Uterus (tissue), 4 donors: Measurements from ENCODE around the gene LRRC2. TPM values are rescaled to one million over a fixed set of nuclear protein-coding genes. Genes with fewer than 3 reads are reported as not detected.

Experiments
- DNase-seq, 2 donors: peaks; one replicate each; pipeline ENCODE4 v3.0.0-alpha.2; 2019 to 2020
- H3K27ac ChIP-seq, 2 donors: fragments of 200-600 bp; sonication (generic); 1 replicate in 1 of 2; 2 replicates in 1 of 2; pipeline ENCODE4 v1.5.1; 2016 to 2018
- H3K27me3 ChIP-seq, 2 donors: fragments of 200-600 bp; sonication (generic); one replicate each; pipeline ENCODE4 v1.5.1; 2018 to 2019; ENCODE audit warnings: control low read depth in 1 of 2
- H3K36me3 ChIP-seq, 2 donors: fragments of 200-600 bp; sonication (generic); one replicate each; pipeline ENCODE4 v1.5.1; 2019; ENCODE audit warnings: control low read depth in 1 of 2
- H3K4me1 ChIP-seq, 2 donors: fragments of 200-600 bp; sonication (generic); one replicate each; pipeline ENCODE4 v1.5.1; 2018 to 2019; ENCODE audit warnings: control low read depth in 1 of 2
- H3K4me3 ChIP-seq, 2 donors: fragments of 200-600 bp; sonication (generic); 1 replicate in 1 of 2; 2 replicates in 1 of 2; pipeline ENCODE4 v1.5.1; 2018 to 2019; ENCODE audit warnings: mild to moderate bottlenecking in 1 of 2
- H3K9me3 ChIP-seq, 2 donors: fragments of 200-600 bp; sonication (generic); one replicate each; pipeline ENCODE4 v1.5.1; 2019; ENCODE audit warnings: control low read depth in 1 of 2
- CTCF ChIP-seq, 4 experiments: fragments of 200-600 bp in 2 of 4; fragments of 450-650 bp in 2 of 4; sonication (generic) in 2 of 4; IDR thresholded peaks; one replicate each; pipeline ENCODE4 v1.5.1; 2016 to 2019; ENCODE audit warnings: antibody characterized with exemption in 4 of 4, mild to moderate bottlenecking in 2 of 4, moderate library complexity in 1 of 4
- POLR2A ChIP-seq, 2 donors: fragments of 450-650 bp; IDR thresholded peaks; one replicate each; pipeline ENCODE4 v1.6.1; 2016; ENCODE audit warnings: antibody characterized with exemption in 2 of 2, mild to moderate bottlenecking in 1 of 2, moderate library complexity in 1 of 2
- intact Hi-C: fragments of 100-400 bp; cut with DNase I; formaldehyde crosslinking; loops from one replicate; pipeline ENCODE4 v1.15.1; 2023; ENCODE audit warnings: low total_unique reads
- total RNA-seq, 4 donors: library from RNA; depleted of rRNA in 3 of 4; stranded (reverse); fragments of >200 nt in 3 of 4; gene quantifications; one replicate each; pipeline versions ENCODE4 v1.1.0 to v1.2.4, GENCODE V29; 2014 to 2023
- donor health status: DM: yes; HTN: yes; CAD: no.

Gene LRRC2
- total RNA-seq, 4 donors from 2014 or later, result 1.0 to 10.7 (median 5.9) TPM

- Histone ChIP-seq H3K9me3 (no peaks in the 10 kb centered on the region), H3K36me3 (no peaks in the 10 kb centered on the region), H3K27ac (no peak overlapping the region), H3K4me1 (no peaks in the 10 kb centered on the region), H3K4me3 (no peak overlapping the region), H3K27me3 (no peaks in the 10 kb centered on the region)
- intact Hi-C loops, result no loop called here
- no peak for DNase-seq
- TF ChIP-seq CTCF (IDR thresholded peaks at IDR 0.05) (no peak), POLR2A (IDR thresholded peaks at IDR 0.05) (no peak)
These were observed 20.7 kb upstream of the LRRC2 start for GRCh38 chr3:46586738-46587246.

GRCh38 chr3:46585799-46586693, 19.9 kb upstream of the LRRC2 start:
- no peak for DNase-seq
- H3K9me3 ChIP-seq, result no peaks in the 10 kb centered on the region

GRCh38 chr3:46584598-46585467, 18.7 kb upstream of the LRRC2 start:
- intact Hi-C loops, result no loop called here
- TF ChIP-seq CTCF (IDR thresholded peaks at IDR 0.05) (no peak), POLR2A (IDR thresholded peaks at IDR 0.05) (no peak)
- no peak overlapping the region for H3K27ac ChIP-seq
- no peaks in the 10 kb centered on the region for H3K9me3 ChIP-seq
- no peaks in the 10 kb centered on the region for H3K36me3 ChIP-seq
- H3K4me3 ChIP-seq, result no peak overlapping the region
- DNase-seq, result no peak
- H3K27me3 ChIP-seq, result no peaks in the 10 kb centered on the region
- no peaks in the 10 kb centered on the region for H3K4me1 ChIP-seq

More at GRCh38 chr3:46585799-46586693, 19.9 kb upstream of the LRRC2 start:
- H3K4me1 ChIP-seq, result no peaks in the 10 kb centered on the region
- TF ChIP-seq POLR2A (IDR thresholded peaks at IDR 0.05), result no peak
- no peak for TF ChIP-seq CTCF (IDR thresholded peaks at IDR 0.05)
- no peaks in the 10 kb centered on the region for H3K36me3 ChIP-seq
- intact Hi-C loops, result no loop called here
- H3K4me3 ChIP-seq, result no peak overlapping the region
- no peak overlapping the region for H3K27ac ChIP-seq
- no peaks in the 10 kb centered on the region for H3K27me3 ChIP-seq

- no peaks in the 10 kb centered on the region for H3K9me3 ChIP-seq
- H3K4me3 ChIP-seq, result no peak overlapping the region
- no peak for DNase-seq
- no peak overlapping the region for H3K27ac ChIP-seq
- H3K36me3 ChIP-seq, result no peaks in the 10 kb centered on the region
- no peaks in the 10 kb centered on the region for H3K4me1 ChIP-seq
- TF ChIP-seq POLR2A (IDR thresholded peaks at IDR 0.05), result no peak
- no peak for TF ChIP-seq CTCF (IDR thresholded peaks at IDR 0.05)
- intact Hi-C loops, result no loop called here
- no peaks in the 10 kb centered on the region for H3K27me3 ChIP-seq
These were observed 14.6 kb upstream of the LRRC2 start for GRCh38 chr3:46580675-46581074.
